GM21360 (cell line): Measurements from ENCODE around the gene ZNHIT2.

Experiments used
- ATAC-seq: cut with Tn5 transposase; IDR thresholded peaks from one replicate; pipeline ENCODE4 v1.9.1; 2021; ENCODE audit warnings: mild to moderate bottlenecking, moderate library complexity; ENCODE audit not compliant: unreplicated experiment

Gene ZNHIT2

DNA sequence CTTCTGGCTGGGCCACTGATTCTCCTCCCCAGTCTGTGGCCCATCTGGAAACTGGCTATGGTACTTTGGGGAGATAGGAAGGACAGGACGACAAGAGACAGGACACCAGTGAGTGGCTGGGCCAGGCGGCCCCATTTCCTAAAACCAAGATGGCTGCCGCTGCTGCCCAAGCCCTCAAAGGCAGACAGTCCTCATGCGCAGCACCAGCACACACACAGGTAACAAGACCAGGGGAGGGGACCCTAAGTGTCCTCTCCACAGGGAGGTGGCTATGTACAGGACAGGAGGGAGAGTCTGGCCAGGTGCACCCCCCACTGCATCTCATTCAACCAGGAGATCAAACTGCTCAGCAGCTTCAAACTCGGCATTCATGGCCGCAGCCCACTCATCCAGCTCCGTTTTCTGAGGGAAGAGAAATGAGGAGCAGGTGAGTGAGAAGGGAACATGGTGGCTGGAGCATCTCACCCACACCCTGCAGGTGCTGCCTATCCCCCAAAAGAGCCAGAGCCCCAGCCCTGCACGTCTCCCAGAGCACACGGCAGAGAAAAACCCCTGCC, 38.6 kb downstream of the ZNHIT2 start:
- no peak for ATAC-seq

DNA sequence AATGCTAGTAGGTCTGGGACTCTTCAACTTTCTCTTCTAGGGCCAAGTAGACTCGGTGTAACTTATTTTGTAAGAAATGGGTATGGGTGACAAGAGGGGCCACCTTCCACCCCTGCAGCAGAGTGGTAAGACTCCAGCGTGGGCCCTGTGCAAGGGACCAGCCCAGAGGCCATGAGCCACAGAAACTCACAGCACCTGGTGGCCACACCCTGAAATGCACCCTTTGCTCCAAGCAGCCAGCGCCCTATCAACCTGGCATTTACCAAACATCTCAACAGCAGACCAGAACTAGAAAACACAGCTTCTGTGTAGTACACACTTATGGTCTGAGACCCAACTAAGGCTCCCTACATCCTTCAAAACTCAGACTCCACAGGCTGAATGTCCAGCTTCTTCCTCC, 39.4 kb downstream of the ZNHIT2 start:
- ATAC-seq: no peak

DNA sequence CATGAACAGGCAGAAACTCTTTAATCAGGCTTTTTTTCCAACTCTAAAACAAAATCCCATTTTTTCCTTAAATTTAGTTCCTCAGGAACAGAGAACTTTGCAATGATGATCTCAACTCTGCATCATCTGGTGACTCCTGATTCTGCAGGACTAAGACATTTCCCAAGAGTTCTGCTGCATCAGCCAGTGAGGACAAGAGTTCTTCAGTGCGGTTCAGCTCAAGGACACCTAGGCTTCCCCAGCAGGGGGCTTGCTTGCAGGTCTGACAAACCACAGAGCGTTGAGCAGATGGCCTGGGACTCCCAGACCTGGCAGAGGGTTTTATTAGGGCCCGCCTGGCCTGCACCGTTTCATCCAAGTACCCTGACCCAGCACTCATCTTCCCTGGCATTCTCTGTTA, 40.0 kb downstream of the ZNHIT2 start:
- no peak for ATAC-seq

DNA sequence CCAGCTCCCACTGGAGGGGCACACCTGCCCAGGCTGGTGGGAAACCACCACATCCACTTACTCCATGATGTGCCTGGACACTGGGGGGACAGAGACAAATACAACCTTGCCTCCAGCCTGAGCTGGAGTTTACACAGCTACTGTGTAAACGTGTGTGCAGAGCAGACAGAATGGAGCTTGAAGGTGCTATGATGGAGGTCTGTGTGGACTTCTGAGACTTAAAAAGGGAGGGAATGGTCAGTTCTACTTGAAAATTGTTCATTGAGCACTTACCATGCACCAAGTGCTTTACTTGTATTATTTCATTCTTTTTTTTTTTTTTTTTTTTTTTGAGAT, 44.9 kb downstream of the ZNHIT2 start:
- ATAC-seq: no peak

DNA sequence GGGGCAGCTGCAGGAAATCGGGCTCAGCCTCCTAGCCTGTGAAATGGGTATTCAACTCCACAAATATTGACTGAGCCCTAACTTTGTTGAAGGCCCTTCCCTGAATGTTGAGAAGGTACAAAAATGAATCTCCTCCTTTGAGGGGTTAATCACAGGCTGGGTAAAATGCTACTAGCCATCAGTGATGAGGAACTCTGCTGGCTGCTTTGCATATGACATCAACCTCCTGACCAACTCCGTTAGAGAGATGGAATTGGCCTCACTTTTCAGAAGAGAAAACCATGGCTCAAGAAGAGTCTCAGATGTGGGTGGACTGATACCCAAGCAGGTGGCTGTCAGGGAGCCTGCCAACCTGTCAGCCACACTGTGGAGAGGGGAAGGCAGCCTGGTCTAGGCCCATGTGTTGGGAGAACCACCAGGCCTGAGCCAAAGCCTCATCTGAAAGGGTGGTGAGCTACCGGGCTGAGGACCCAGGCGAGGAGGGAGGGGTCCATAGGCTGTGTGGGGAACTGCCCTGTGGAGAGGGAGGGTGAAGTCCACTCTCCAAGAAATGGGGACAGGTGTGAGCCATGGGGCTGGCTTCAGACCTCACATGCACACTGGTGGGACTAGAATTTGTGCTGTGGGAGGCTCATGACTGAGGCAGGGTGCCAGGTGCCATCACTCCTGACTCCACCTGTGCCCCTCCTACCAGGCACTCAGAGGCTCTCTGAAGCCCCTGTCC, 45.4 kb downstream of the ZNHIT2 start:
- no peak for ATAC-seq

DNA sequence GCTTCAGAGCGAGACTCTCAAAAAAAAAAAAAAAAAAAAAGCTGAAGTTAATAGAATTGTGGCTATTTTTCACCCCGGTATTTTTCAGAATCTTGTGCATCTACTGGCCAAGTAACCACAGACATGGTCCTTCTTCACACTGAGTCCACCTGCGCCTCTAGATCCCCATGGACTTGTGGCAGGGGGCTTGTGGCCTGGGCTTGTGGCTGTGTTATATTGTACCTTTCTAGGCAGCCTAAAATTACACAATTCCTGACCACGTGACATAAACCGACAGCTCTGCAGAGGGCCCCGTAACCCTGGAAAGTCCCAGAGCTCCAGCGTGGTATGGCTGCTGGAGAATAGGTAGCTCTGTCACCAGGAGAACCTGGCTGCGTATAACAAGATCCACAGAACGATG, 48.3 kb downstream of the ZNHIT2 start:
- no peak for ATAC-seq

DNA sequence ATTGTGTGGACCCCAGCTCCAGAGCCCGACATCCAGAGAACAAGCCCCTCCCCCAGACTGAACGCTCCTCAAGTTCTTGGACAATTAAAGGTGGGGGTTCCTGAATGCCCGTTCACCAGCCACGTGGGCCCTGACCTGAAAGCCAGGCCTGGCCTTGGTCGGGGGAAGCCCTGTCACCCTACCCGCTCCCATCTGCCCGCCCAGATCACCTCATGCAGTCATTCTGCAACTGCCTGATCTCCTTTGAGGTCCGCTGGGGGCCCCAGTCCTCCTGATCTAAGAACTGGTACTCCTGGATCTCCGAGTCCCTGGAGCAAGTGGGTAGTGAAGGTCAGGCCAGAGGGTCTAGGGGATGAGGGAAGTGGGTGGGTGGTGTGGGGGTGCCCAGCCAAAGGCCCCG, 50.1 kb downstream of the ZNHIT2 start:
- ATAC-seq: no peak

DNA sequence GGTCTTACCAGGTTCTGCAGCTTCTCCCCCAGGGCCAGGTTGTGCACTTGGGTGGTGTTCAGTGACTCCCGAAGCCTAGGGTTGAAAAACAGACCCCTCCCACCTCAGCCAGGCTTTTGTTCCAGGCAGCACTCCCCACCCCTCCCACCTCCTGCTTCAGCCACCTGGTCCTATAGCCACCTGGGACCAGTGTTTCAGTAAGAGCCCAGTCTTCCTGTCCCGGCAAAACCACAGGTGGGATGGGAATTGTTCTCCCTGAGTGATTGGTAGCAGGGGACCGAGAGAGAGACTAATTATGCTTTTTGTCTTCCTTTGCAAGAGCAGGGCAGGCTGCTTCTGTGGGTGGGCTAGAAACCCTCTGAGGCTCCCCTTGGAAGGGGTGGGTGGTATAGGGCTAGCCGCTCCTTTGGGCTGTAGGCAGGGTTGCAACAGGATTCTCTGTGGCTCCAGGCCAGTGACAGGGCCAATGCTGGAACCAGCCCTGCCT, 50.7 kb downstream of the ZNHIT2 start:
- no peak for ATAC-seq
